GM20000 (cell line): Measurements from ENCODE around the gene PDE1C.
"Not testable (repeated sequence)": the region's sequence is repeated elsewhere in the genome, so short reads cannot be mapped to it uniquely, and the experiment has no call there.

ENCODE experiments used
- DNase-seq: peaks from one replicate; pipeline ENCODE4 v3.0.0; 2012; ENCODE audit warnings: low spot score
- CTCF ChIP-seq: IDR thresholded peaks from 2 replicates; pipeline ENCODE4 v1.5.1; 2012; ENCODE audit warnings: mild to moderate bottlenecking, control low read depth; ENCODE audit errors: extremely low read depth, missing control alignments

PDE1C gene

DNA sequence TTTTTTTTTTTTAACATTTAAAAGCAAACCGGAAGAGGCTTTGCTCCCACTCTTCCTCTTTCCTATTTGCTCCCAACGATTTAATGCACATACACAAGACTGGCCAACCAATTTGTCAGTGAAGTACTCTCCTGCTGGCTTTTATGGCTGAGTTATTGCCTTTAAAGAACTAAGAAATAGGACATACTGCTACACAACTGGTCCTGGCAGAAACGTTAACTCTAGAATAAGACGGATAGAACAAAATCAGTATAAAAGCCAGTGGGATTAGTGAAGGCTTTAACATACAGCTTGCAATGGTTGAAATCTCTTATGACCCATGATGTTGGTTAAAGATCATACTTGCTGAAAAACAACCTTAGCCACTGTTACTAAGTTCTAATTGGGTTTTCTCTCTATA lies 47.2 kb downstream of the PDE1C start:
- TF ChIP-seq CTCF = no peak
- no peak for DNase-seq

DNA sequence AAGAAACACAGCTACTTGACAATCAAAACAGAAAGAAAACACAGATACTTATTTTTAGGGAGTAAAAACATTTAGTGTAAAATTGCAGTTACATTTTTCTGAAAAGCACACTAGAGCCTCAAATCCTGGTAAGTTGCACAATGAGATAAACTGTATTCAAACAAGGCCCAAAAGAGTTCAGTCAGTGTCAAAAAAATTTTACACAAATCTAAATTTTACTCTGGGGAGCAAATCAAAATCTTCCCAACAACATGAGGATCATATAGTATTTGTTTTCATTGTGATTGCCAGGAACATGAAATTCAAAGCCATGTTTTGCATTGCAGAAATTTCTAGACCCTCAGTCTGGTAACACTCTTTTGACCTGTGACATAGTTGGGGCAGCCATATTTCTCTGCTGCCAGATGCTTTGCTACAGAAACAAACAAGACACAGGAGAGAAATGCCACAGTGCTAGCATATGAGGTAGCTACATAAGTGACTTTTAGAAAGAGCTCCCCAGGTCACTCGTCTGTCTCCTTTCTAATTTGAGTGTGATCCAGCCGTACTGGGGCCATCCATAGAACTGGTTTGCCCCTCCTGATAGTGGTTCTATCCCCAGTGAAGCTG lies 49.6 kb downstream of the PDE1C start:
- TF ChIP-seq CTCF = no peak
- DNase-seq = no peak

DNA sequence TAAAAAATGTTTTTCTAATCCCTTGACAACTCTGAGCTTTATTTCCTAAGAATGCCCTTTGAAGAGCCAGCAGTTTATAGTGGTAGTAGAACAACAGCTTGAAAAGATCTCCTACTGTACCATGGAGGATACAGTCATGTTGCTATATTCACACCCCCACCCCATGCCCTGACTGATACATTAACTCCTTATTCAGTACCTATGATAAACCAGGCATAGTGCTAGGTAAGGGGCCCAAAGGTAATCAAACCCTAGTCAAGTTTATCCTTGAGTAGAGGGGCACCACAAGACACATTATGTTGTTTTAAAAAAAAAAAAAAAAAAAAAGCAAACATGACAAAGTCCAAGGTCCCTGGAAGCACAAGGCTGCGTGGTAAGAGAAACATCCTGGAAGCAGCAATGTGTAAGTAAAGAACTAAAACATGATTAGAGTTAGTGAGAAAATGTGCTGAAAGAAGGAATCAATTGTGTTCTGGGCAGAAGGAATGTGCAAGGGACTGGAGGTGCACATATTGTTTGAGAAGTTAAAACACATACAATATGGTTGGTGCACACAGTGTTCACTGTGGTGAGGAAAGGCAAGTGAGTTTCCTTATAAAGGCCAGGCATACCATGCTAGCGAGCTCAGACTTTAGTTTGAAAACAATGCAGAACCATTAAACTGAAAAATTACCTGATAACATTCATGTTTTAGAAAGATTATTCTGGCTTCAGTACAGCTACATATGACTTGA lies 51.2 kb downstream of the PDE1C start:
- TF ChIP-seq CTCF = no peak

GRCh38 chr7:32015133-32015532 lies 55.1 kb downstream of the PDE1C start:
- TF ChIP-seq CTCF = no peak
- DNase-seq = no peak

More for the DNA sequence above, 51.2 kb downstream of the PDE1C start:
- DNase-seq = no peak

DNA sequence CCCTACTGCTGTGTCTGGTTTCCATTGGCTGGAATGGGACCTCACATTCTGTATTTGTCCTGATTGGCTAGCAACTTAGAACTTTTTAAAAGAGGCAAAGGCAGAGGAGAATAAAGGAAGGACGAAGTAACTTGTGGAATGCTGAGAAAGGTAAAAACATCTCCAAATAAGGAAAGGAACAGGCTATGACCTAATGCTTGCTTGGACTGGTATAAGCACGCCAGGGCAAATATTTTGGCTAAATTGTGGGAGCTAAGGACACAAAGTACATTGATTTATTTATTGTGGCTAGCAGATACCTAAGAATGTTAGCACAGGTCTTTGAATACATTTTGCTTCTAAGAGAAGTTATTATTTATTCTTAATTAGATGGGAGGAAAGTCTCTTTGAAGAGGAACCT lies 56.7 kb downstream of the PDE1C start:
- DNase-seq = not testable (repeated sequence)

GRCh38 chr7:32005577-32005976 lies 64.6 kb downstream of the PDE1C start:
- TF ChIP-seq CTCF = no peak
- no peak for DNase-seq

DNA sequence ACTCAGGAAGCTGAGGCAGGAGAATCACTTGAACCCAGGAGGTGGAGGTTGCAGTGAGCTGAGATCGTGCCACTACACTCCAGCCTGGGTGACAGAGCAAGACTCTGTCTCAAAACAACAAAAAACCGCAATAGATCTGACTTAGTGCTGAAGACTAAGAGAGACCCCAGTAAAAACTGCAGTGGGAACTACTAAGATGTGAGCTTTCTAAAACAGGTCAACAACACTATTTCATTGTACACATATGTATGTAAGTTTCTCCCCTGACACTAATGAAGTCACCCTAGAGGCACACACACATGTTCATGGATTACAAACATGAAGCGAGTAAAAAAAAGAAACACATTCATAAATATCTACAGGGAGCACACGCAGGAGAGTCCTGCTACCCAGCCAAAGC lies 68.3 kb downstream of the PDE1C start:
- TF ChIP-seq CTCF = no peak
- DNase-seq = no peak

DNA sequence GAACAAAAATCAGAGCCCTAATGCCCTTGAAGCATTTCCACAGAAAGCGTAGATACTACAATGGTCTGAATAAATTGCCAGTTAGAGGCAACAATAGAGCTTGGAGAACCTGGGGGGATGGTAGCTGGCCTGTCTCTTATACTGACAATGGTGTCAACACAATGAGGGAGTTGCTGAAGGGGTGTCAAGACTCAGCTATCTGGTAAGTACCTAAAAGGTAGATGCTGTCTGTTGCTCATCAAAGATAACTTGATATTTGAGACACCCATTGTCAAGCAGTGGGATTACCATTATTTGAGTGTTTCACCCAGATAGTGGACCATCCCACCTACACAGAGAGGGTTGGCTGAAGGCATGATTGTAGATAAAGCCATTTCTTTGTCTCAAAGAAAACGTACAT lies 72.8 kb downstream of the PDE1C start:
- no peak for TF ChIP-seq CTCF
- no peak for DNase-seq
